H7 (cell line): ENCODE data around the gene UFD1. TPM values are rescaled to one million over a fixed set of nuclear protein-coding genes. Genes with fewer than 3 reads are reported as not detected.
"Not testable (repeated sequence)": the region's sequence is repeated elsewhere in the genome, so short reads cannot be mapped to it uniquely, and the experiment has no call there.

Source experiments
- DNase-seq: peaks from one replicate; pipeline ENCODE4 v3.0.0; 2012
- H3K27me3 ChIP-seq: 2 replicates; pipeline ENCODE4 v1.6.0; 2011; ENCODE audit warnings: mild to moderate bottlenecking, low read length; ENCODE audit not compliant: control insufficient read depth, insufficient read depth
- H3K36me3 ChIP-seq: replicated peaks from 2 replicates; pipeline ENCODE4 v1.5.1; 2011; ENCODE audit warnings: low read length; ENCODE audit not compliant: control insufficient read depth, insufficient read depth
- H3K4me3 ChIP-seq: 2 replicates; pipeline ENCODE4 v1.5.1; 2011; ENCODE audit warnings: low read depth, mild to moderate bottlenecking, control low read depth, low read length, moderate library complexity; ENCODE audit not compliant: insufficient read depth
- total RNA-seq: library from RNA; depleted of rRNA; stranded (reverse); fragments of >200 nt; shearing (Covaris generic); gene quantifications from 2 replicates; pipeline ENCODE4 v1.2.3, GENCODE V29; 2014

The UFD1 gene
- total RNA-seq, 1 experiment from 2014 or later: 61.3 TPM

- DNase-seq: no peak
- H3K4me3 ChIP-seq: peak overlapping the region; percentile 79
- H3K27me3 ChIP-seq: no peaks in the 10 kb centered on the region
- peaks cover 12% of the 10 kb centered on the region for H3K36me3 ChIP-seq
Measured at GRCh38 chr22:19446603-19447329, 32.2 kb downstream of the UFD1 start.

DNA sequence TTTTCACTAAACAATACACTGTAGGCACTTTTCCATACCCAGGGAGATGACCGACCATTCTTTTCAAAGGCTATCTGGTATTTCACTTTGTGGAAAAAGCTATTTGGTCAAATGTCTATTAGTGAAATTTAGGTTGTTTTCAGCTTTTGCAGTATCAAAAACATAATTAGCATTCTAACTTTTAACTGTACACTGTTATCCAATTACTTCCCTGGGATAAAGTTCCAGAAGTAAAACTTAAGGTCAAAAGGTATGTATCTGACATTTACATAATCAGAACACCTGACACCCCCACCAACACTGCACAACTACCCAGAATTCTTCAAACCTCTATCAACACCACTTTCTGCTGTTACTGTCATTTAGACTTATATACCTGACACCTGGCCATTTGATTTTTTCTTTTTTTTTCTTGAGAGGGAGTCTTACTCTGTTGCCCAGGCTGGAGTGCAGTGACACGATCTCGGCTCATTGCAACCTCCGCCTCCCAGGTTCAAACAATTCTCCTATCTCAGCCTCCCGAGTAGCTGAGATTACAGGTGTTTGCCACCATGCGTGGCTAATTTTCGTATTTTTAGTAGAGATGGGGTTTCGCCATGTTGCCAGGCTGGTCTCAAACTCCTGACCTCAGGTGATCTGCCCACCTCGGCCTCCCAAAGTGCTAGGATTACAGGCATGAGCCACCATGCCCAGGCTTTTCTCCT, 33.6 kb downstream of the UFD1 start:
- not testable (repeated sequence) for H3K36me3 ChIP-seq, DNase-seq, H3K27me3 ChIP-seq, H3K4me3 ChIP-seq

GRCh38 chr22:19443544-19444211, 35.3 kb downstream of the UFD1 start:
- DNase-seq: no peak
- Histone ChIP-seq H3K4me3 (no peak overlapping the region), H3K27me3 (no peaks in the 10 kb centered on the region), H3K36me3 (peaks cover 7% of the 10 kb centered on the region)

- peaks cover 7% of the 10 kb centered on the region for H3K36me3 ChIP-seq
- DNase-seq: no peak
- H3K4me3 ChIP-seq: no peak overlapping the region
- no peaks in the 10 kb centered on the region for H3K27me3 ChIP-seq
Measured at GRCh38 chr22:19442166-19442565, 36.8 kb downstream of the UFD1 start.

GRCh38 chr22:19440411-19441195, 38.4 kb downstream of the UFD1 start:
- Histone ChIP-seq H3K4me3 (no peak overlapping the region), H3K36me3 (peaks cover 7% of the 10 kb centered on the region), H3K27me3 (no peaks in the 10 kb centered on the region)
- no peak for DNase-seq

DNA sequence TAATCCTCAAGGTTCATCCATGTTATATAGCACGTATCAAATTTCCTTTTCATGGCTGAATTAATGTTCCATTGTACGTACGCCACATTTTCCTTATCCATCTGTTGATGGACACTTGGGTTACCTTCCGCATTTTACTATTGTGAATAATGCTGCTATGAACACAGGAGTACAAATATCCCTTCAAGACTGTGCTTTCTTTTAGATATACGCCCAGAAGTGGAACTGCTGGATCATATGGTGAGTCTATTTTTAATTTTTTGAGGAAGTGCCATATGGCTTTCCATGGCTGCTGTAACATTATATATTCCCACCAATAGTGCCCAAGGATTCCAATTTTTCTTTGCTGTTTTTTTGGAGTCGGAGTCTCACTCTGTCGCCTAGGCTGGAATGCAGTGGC, 40.7 kb downstream of the UFD1 start:
- H3K36me3 ChIP-seq: peaks cover 6% of the 10 kb centered on the region
- DNase-seq: no peak
- H3K27me3 ChIP-seq: no peaks in the 10 kb centered on the region
- H3K4me3 ChIP-seq: no peak overlapping the region

DNA sequence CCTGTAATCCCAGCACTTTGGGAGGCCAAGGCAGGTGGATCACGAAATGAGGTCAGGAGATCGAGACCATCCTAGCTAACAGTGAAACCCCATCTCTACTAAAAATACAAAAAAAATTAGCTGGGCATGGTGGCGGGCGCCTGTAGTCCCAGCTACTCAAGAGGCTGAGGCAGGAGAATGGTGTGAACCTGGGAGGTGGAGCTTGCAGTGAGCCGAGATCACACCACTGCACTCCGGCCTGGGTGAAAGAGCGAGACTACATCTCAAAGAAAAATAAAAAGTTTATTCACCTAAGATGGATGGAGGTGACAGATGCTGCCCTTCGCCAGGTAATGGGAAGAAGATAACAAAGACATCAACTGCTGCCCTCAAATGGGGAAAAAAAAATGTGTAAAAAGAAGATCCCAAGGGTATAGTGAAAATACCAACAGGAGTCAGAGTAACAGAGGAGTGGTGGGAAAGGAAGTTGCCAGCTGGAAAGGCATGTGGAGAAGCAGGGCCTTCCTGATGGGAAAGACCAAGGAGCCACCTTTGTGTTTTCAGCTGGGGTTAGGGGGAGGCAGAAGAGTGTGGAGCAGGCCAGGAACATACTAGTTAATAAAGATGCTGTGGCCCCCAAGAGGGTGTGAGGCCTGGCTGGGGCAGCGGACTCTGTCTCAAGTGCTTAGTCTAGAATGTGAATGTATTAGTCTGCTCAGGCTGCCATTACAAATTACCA, 42.4 kb downstream of the UFD1 start:
- H3K27me3 ChIP-seq, DNase-seq, H3K36me3 ChIP-seq, H3K4me3 ChIP-seq: not testable (repeated sequence)

- Histone ChIP-seq H3K4me3 (no peak overlapping the region), H3K36me3 (peaks cover 6% of the 10 kb centered on the region), H3K27me3 (no peaks in the 10 kb centered on the region)
- DNase-seq: no peak
Measured at GRCh38 chr22:19434829-19435580, 44.0 kb downstream of the UFD1 start.

- Histone ChIP-seq H3K27me3 (no peaks in the 10 kb centered on the region), H3K4me3 (no peak overlapping the region), H3K36me3 (peaks cover 6% of the 10 kb centered on the region)
- no peak for DNase-seq
Measured at GRCh38 chr22:19434401-19434800, 44.6 kb downstream of the UFD1 start.

DNA sequence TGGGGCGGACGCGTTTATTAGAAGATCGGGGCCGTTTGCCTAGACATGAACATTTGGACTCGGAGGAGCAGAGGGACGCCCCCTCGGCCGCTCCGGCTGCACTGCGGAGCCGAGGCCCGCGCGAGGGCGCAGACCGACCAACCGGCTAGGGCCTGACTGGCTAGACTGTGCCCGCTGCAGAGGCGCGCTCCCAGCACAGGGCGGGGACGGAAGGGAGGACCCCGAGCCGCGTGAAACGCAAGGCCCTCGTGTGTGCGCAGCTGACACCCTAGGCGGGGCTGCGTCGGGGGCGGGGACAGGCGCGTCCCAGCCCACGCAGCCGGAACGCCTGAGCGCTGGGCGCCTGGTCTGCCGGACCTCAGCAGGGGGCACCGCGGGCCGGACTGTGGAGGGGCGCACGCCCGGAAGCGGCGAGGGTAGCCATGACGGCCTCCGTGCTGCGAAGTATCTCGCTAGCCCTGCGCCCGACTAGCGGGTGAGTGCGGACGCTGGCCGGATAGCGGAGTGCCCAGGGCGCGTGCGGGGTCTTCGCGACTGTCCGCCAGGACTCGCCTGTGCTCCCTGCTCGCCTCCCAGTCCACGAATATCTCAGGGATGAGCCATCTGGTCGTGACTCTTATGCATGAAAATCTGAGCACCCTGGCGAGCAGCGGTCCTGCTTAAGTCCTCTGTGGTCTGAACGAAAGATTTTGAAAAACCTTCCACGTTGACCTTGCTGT, 46.7 kb downstream of the UFD1 start, which contains the start of gene MRPL40:
MRPL40 (plus strand) TSS at position 413 of the 719 bp plus-strand sequence; CDS start at position 423, 10 bp downstream.
- Histone ChIP-seq H3K4me3 (peak within 1 kb of the TSS; percentile 92), H3K27me3 (no peaks in the 10 kb centered on the region), H3K36me3 (peaks cover 6% of the 10 kb centered on the region)

DNA sequence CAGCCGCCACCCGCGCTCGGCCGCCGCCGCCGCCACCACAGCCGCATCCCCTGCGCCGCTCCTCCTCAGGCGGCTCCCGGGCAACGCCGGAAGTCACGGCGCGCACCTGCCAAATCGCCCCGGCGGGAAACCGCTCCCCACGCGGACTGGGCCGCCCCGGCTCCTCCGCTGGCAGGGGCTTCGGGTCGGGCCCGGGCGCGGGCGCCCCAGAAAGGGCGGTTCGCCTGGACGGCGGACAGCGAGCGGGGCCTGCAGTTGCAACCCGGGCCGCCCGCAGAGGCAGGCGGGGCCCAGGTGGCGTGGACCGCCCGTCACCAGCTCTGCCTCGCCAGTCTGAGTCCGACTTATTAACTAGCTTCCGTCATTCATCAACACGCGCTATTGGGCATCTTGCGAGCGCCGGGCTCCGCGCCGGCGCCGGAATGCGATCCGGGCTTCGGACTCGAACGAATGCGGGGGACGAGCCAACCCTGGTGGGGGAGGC, 47.3 kb downstream of the UFD1 start, which contains the start of gene HIRA:
HIRA (minus strand) TSS at position 85 of the 484 bp plus-strand sequence. CDS start 257 bp downstream, outside the sequence.
- Histone ChIP-seq H3K27me3 (no peaks in the 10 kb centered on the region), H3K4me3 (peak within 1 kb of the TSS; percentile 92), H3K36me3 (peaks cover 6% of the 10 kb centered on the region)
- DNase-seq: peak; percentile 94

More for the DNA sequence above, 46.7 kb downstream of the UFD1 start, which contains the start of gene MRPL40:
- peak; percentile 91 for DNase-seq

- DNase-seq: peak; percentile 79
- no peaks in the 10 kb centered on the region for H3K27me3 ChIP-seq
- peak overlapping the region; percentile 82 for H3K4me3 ChIP-seq
- H3K36me3 ChIP-seq: peaks cover 6% of the 10 kb centered on the region
Measured at GRCh38 chr22:19430890-19431541, 48.0 kb downstream of the UFD1 start.
